K562 (cell line): ENCODE measurements around the gene GEN1. TPM values are rescaled to one million over a fixed set of nuclear protein-coding genes. Genes with fewer than 3 reads are reported as not detected.

ENCODE experiments used
- ATAC-seq: fragments of 200-7000 bp; cut with Tn5 transposase; 3 replicates; pipeline ENCODE4 v1.9.1; 2020; ENCODE audit warnings: moderate library complexity
- BruUV-seq: library from RNA; stranded (reverse); fragments of 400-500 nt; replicated peaks from 2 replicates; lab custom pipeline; 2021; lab: Mats Ljungman, UMichigan
- CTCF ChIA-PET: fragments of 300-600 bp; formaldehyde crosslinking; extraction: SDS; loops from one replicate; lab custom pipeline; 2021; ENCODE audit warnings: low intra/inter-chr PET ratio; lab: Yijun Ruan, JAX
- POLR2A ChIA-PET: fragments of 300-600, 350-650 bp; sonication (Branson Sonifier 250); formaldehyde crosslinking; extraction: SDS; loops from one replicate; lab custom pipeline; 2021; ENCODE audit warnings: antibody characterized with exemption, inconsistent platforms; lab: Yijun Ruan, JAX
- DNase-seq, 4 experiments: peaks; one replicate each; pipeline versions ENCODE4 v3.0.0 to v3.0.0-alpha.2; 2011 to 2018; ENCODE audit warnings: low spot score in 3 of 4, mixed read lengths in 3 of 4; ENCODE audit errors: extremely low read depth in 1 of 4
- FAIRE-seq: peaks from 2 replicates; lab custom pipeline; 2011; peaks lifted over from hg19 to GRCh38; lab: Jason Lieb, UNC
- H2AFZ ChIP-seq: 2 replicates; pipeline ENCODE4 v1.6.0; 2011; ENCODE audit warnings: low read depth, low read length, control low read depth, inconsistent platforms
- H3K27ac ChIP-seq: fragments of 200-600 bp; 3 replicates; pipeline ENCODE4 v1.8.0; 2011; ENCODE audit warnings: low read depth, mild to moderate bottlenecking, control low read depth, inconsistent platforms, low read length, moderate library complexity, mixed read lengths; ENCODE audit errors: extremely low read depth
- H3K27me3 ChIP-seq, 2 experiments: fragments of 300-600 bp in 1 of 2; 2 replicates in 1 of 2; 3 replicates in 1 of 2; pipeline versions ENCODE4 v1.6.0 to v1.8.0; 2011; ENCODE audit warnings: inconsistent platforms in 2 of 2, low read length in 2 of 2, mild to moderate bottlenecking in 1 of 2, mixed read lengths in 1 of 2, moderate library complexity in 1 of 2; ENCODE audit not compliant: control insufficient read depth in 2 of 2, insufficient read depth in 2 of 2
- H3K36me3 ChIP-seq: fragments of 300-600 bp; 3 replicates; pipeline ENCODE4 v1.8.0; 2011; ENCODE audit warnings: mild to moderate bottlenecking, low read length, inconsistent platforms; ENCODE audit not compliant: control insufficient read depth, insufficient read depth
- H3K4me1 ChIP-seq, 2 experiments: fragments of 200-600 bp in 1 of 2; replicated peaks in 1 of 2; 2 replicates in 1 of 2; 3 replicates in 1 of 2; pipeline versions ENCODE4 v1.5.1 to v1.8.0; 2011; ENCODE audit warnings: inconsistent platforms in 2 of 2, low read length in 2 of 2, mild to moderate bottlenecking in 1 of 2, mixed read lengths in 1 of 2, moderate library complexity in 1 of 2; ENCODE audit not compliant: control insufficient read depth in 2 of 2, insufficient read depth in 2 of 2
- H3K4me2 ChIP-seq: 2 replicates; pipeline ENCODE4 v1.6.1; 2011; ENCODE audit warnings: low read length, control low read depth, inconsistent platforms, mixed read lengths; ENCODE audit not compliant: insufficient read depth
- H3K4me3 ChIP-seq: fragments of 200-600 bp; sonication (generic), shearing (Covaris generic); 2 replicates; pipeline ENCODE4 v1.5.1; 2016; ENCODE audit warnings: control low read depth, inconsistent platforms
- H3K79me2 ChIP-seq: fragments of 200-600 bp; 3 replicates; pipeline ENCODE4 v1.8.0; 2011; ENCODE audit warnings: low read length, inconsistent platforms; ENCODE audit not compliant: control insufficient read depth, insufficient read depth
- H3K9ac ChIP-seq, 2 experiments: 2 replicates each; pipeline versions ENCODE4 v1.6.0 to v1.6.1; 2011; ENCODE audit warnings: low read depth in 2 of 2, low read length in 2 of 2, control low read depth in 1 of 2, inconsistent platforms in 1 of 2, mild to moderate bottlenecking in 1 of 2, mixed read lengths in 1 of 2; ENCODE audit not compliant: insufficient read depth in 1 of 2
- H3K9me1 ChIP-seq: one replicate; pipeline ENCODE4 v1.6.0; 2011; ENCODE audit warnings: inconsistent platforms, mild to moderate bottlenecking, low read length, moderate library complexity; ENCODE audit not compliant: control insufficient read depth, insufficient read depth
- H3K9me3 ChIP-seq: replicated peaks from 2 replicates; pipeline ENCODE4 v1.5.1; 2011; ENCODE audit warnings: low read depth, low read length, inconsistent platforms; ENCODE audit not compliant: control insufficient read depth, insufficient read depth
- H4K20me1 ChIP-seq: replicated peaks from 2 replicates; pipeline ENCODE4 v1.6.1; 2011; ENCODE audit warnings: low read length, inconsistent platforms, mixed read lengths; ENCODE audit not compliant: control insufficient read depth, insufficient read depth
- BCOR ChIP-seq: fragments of 450-650 bp; IDR thresholded peaks from 2 replicates; pipeline ENCODE4 v1.6.1; 2016
- E2F5 ChIP-seq: sonication (generic); formaldehyde crosslinking; IDR thresholded peaks from 2 replicates; pipeline ENCODE4 v1.8.0; 2022; ENCODE audit warnings: mild to moderate bottlenecking, missing genetic modification reagents
- FOXJ3 ChIP-seq: sonication (generic); formaldehyde crosslinking; IDR thresholded peaks from 2 replicates; pipeline ENCODE4 v1.4.0; 2020; ENCODE audit warnings: mild to moderate bottlenecking, missing genetic modification reagents
- FOXP4 ChIP-seq: sonication (generic); formaldehyde crosslinking; IDR thresholded peaks from 2 replicates; pipeline ENCODE4 v1.8.0; 2022; ENCODE audit warnings: mild to moderate bottlenecking, missing genetic modification reagents, borderline replicate concordance
- HMG20A ChIP-seq: fragments of 450-650 bp; formaldehyde crosslinking; conservative IDR thresholded peaks from 2 replicates; pipeline ENCODE4 v1.4.0; 2020; ENCODE audit warnings: mild to moderate bottlenecking, mixed read lengths
- KLF1 ChIP-seq: fragments of 450-650 bp; IDR thresholded peaks from 2 replicates; pipeline ENCODE4 v1.6.1; 2016; ENCODE audit warnings: missing genetic modification characterization, missing compliant biosample characterization
- MAFG ChIP-seq: fragments of 450-650 bp; conservative IDR thresholded peaks from 2 replicates; pipeline ENCODE4 v1.6.1; 2016; ENCODE audit warnings: missing genetic modification characterization, missing compliant biosample characterization
- MBD2 ChIP-seq: sonication (generic); IDR thresholded peaks from 2 replicates; pipeline ENCODE4 v1.6.1; 2016; ENCODE audit warnings: low read depth, borderline replicate concordance
- POLR2H ChIP-seq: IDR thresholded peaks from 2 replicates; pipeline ENCODE4 v1.6.1; 2016; ENCODE audit warnings: missing genetic modification characterization, low read depth, mild to moderate bottlenecking, control low read depth, missing compliant biosample characterization, moderate library complexity
- SIN3B ChIP-seq: fragments of 450-650 bp; IDR thresholded peaks from 2 replicates; pipeline ENCODE4 v1.6.1; 2017; ENCODE audit warnings: low read depth, mild to moderate bottlenecking, moderate library complexity
- TARDBP ChIP-seq: fragments of 450-650 bp; IDR thresholded peaks from 2 replicates; pipeline ENCODE4 v1.6.1; 2016
- ZNF551 ChIP-seq: fragments of 250-450 bp; sonication (Bioruptor Pico); IDR thresholded peaks from 2 replicates; pipeline ENCODE4 v1.5.0; 2021; ENCODE audit warnings: mild to moderate bottlenecking, moderate library complexity
- WGBS: fragments of 100-300 bp; shearing (Covaris generic); methylation state at CpG from one replicate; pipeline ENCODE4 v1.1.6; 2016; ENCODE audit warnings: low coverage, mixed read lengths; ENCODE audit not compliant: insufficient coverage; ENCODE audit errors: missing lambda C conversion rate; 5-methylcytosine and 5-hydroxymethylcytosine counted together
- in situ Hi-C: fragments of 300-500 bp; cut with MboI; formaldehyde crosslinking; loops from 4 replicates; pipeline ENCODE4 v1.15.0; 2018; ENCODE audit warnings: inconsistent platforms, mixed read lengths
- intact Hi-C: fragments of 100-400 bp; cut with micrococcal nuclease; formaldehyde crosslinking; loops from 2 replicates; pipeline ENCODE4 v1.14.2; 2022
- polyA plus RNA-seq, 8 experiments: library from polyadenylated mRNA; depleted of rRNA in 4 of 8; stranded (reverse) in 5 of 8; unstranded in 3 of 8; fragments of >200 nt; fragmentation: Nextera tagmentation in 2 of 8; fragmentation: Illumina TruSeq in 1 of 8; extraction: Ambion mirVana in 2 of 8; extraction: Trizol in 1 of 8; gene quantifications; 2 replicates each; pipeline versions ENCODE4 v1.2.1 to v1.2.3, GENCODE V29; 2011 to 2014; ENCODE audit warnings: inconsistent platforms in 1 of 8, missing spikeins in 1 of 8
- total RNA-seq, 7 experiments: library from RNA; depleted of rRNA in 6 of 7; stranded (reverse); fragments of >200 nt in 6 of 7; fragmentation: Illumina TruSeq in 2 of 7; extraction: Trizol in 2 of 7; gene quantifications; 2 replicates each; pipeline versions ENCODE4 v1.2.1 to v1.2.3, GENCODE V29; 2011 to 2021; ENCODE audit warnings: low replicate concordance in 1 of 7

The GEN1 gene
- total and polyA plus RNA-seq, 9 of the 15 experiments (the other 6 are each of a cell fraction or from before 2014, with no cell fraction given), result 8.6 to 39.7 (median 24.5) TPM

- H3K36me3 ChIP-seq, result peaks cover 87% of the 10 kb centered on the region
- CTCF ChIA-PET, result no interaction called here
Observed at GRCh38 chr2:17708501-17708900, 45.4 kb upstream of the GEN1 start.

More at GRCh38 chr2:17708501-17708900, 45.4 kb upstream of the GEN1 start:
- Histone ChIP-seq H2AFZ (no peak overlapping the region), H3K4me2 (no peak overlapping the region), H3K27me3 (no peaks in the 10 kb centered on the region), H4K20me1 (0 out of 2 replicates have a peak, but pooled peaks cover 6% of the 10 kb centered on the region), H3K79me2 (no peaks in the 10 kb centered on the region; the same call in 2 of the 3 replicates), H3K27ac (no peak overlapping the region), H3K9me1 (peaks cover 2% of the 10 kb centered on the region), H3K4me3 (no peak overlapping the region), H3K9ac (no peak overlapping the region), H3K9me3 (no peaks in the 10 kb centered on the region), H3K4me1 (peaks cover 10 to 22% of the 10 kb centered on the region in 2 experiments)
- WGBS, result 82% methylated on average over 1 of the region's 1 CpG
- in situ Hi-C loops, result no loop called here
- no peak for DNase-seq
- ATAC-seq, result no peak
- intact Hi-C loops, result no loop called here
- POLR2A ChIA-PET, result interaction anchor here (1.1 kb wide), 1 partner anchor 9 kb away, joined by 5 read pairs; no protein-coding TSS in a partner anchor
- FAIRE-seq, result no peak
- BruUV-seq, result no TSS peak
- TF ChIP-seq KLF1 (tag), result no peak
- TF ChIP-seq MBD2, result no peak
- TF ChIP-seq SIN3B, result no peak
- no peak for TF ChIP-seq FOXP4 (CRISPR knock-in tag)
- TF ChIP-seq FOXJ3, result no peak
- no peak for TF ChIP-seq HMG20A (CRISPR knock-in tag)
- TF ChIP-seq POLR2H (tag), result no peak
- no peak for TF ChIP-seq TARDBP
- TF ChIP-seq BCOR, result no peak
- no peak for TF ChIP-seq MAFG (tag)
- TF ChIP-seq E2F5 (CRISPR knock-in tag), result no peak
- no peak for TF ChIP-seq ZNF551 (CRISPR knock-in tag)
